IMR-90 (cell line): Measurements from ENCODE around the gene PARD3. TPM values are rescaled to one million over a fixed set of nuclear protein-coding genes. Genes with fewer than 3 reads are reported as not detected.

ENCODE experiments used
- ATAC-seq: fragments of 200-7000 bp; cut with Tn5 transposase; 2 replicates; pipeline ENCODE4 v1.9.1; 2020; ENCODE audit warnings: low read depth, mild to moderate bottlenecking, moderate library complexity
- BruUV-seq: library from RNA; stranded (reverse); fragments of 400-500 nt; replicated peaks from 2 replicates; lab custom pipeline; 2021; lab: Mats Ljungman, UMichigan
- CTCF ChIA-PET: fragments of 300-600 bp; formaldehyde crosslinking; extraction: SDS; loops from one replicate; lab custom pipeline; 2021; ENCODE audit warnings: antibody characterized with exemption; lab: Yijun Ruan, JAX
- POLR2A ChIA-PET: fragments of 300-600 bp; sonication (Branson Sonifier 250); formaldehyde crosslinking; loops from one replicate; lab custom pipeline; 2022; ENCODE audit warnings: antibody characterized with exemption; ENCODE audit not compliant: unreplicated experiment; lab: Charles Lee
- DNase-seq: peaks from one replicate; pipeline ENCODE4 v3.0.0; 2013
- H2AFZ ChIP-seq: replicated peaks from 2 replicates; pipeline ENCODE3; 2013; ENCODE audit warnings: low read length, mild to moderate bottlenecking; ENCODE audit not compliant: poor library complexity
- H2AK5ac ChIP-seq: 2 replicates; pipeline ENCODE4 v1.6.1; 2013; ENCODE audit warnings: low read depth, low read length, inconsistent platforms
- H2AK9ac ChIP-seq: replicated peaks from 2 replicates; pipeline ENCODE3; 2013; ENCODE audit warnings: mild to moderate bottlenecking, low read depth, low read length, moderate library complexity; ENCODE audit not compliant: poor library complexity
- H2BK120ac ChIP-seq: 2 replicates; pipeline ENCODE4 v1.6.1; 2013; ENCODE audit warnings: low read depth, low read length, inconsistent platforms
- H2BK15ac ChIP-seq: 3 replicates; pipeline ENCODE4 v1.6.1; 2013; ENCODE audit warnings: low read depth, low read length, inconsistent platforms
- H2BK20ac ChIP-seq: 2 replicates; pipeline ENCODE4 v1.6.1; 2013; ENCODE audit warnings: low read depth, mild to moderate bottlenecking, inconsistent platforms, low read length, moderate library complexity
- H2BK5ac ChIP-seq: 2 replicates; pipeline ENCODE4 v1.6.1; 2013; ENCODE audit warnings: mild to moderate bottlenecking, low read depth, low read length, inconsistent platforms; ENCODE audit not compliant: poor library complexity, severe bottlenecking
- H3K14ac ChIP-seq: replicated peaks from 2 replicates; pipeline ENCODE4 v1.6.1; 2013; ENCODE audit warnings: low read depth, low read length, inconsistent platforms
- H3K18ac ChIP-seq: 2 replicates; pipeline ENCODE4 v1.6.1; 2013; ENCODE audit warnings: low read depth, low read length, control low read depth
- H3K23ac ChIP-seq: 2 replicates; pipeline ENCODE4 v1.6.1; 2013; ENCODE audit warnings: low read depth, low read length, inconsistent platforms
- H3K27ac ChIP-seq: 2 replicates; pipeline ENCODE4 v1.5.1; 2013; ENCODE audit warnings: mild to moderate bottlenecking, control low read depth, low read length; ENCODE audit not compliant: insufficient read depth
- H3K27me3 ChIP-seq: 2 replicates; pipeline ENCODE4 v1.6.1; 2013; ENCODE audit warnings: low read length; ENCODE audit not compliant: control insufficient read depth, insufficient read depth
- H3K36me3 ChIP-seq: 2 replicates; pipeline ENCODE4 v1.6.1; 2013; ENCODE audit warnings: low read length, mixed read lengths; ENCODE audit not compliant: control insufficient read depth, insufficient read depth
- H3K4ac ChIP-seq: 2 replicates; pipeline ENCODE4 v1.6.1; 2013; ENCODE audit warnings: low read depth, low read length, inconsistent platforms
- H3K4me1 ChIP-seq: 2 replicates; pipeline ENCODE4 v1.6.1; 2013; ENCODE audit warnings: low read length, mixed read lengths; ENCODE audit not compliant: control insufficient read depth, insufficient read depth
- H3K4me2 ChIP-seq: 2 replicates; pipeline ENCODE4 v1.6.1; 2013; ENCODE audit warnings: low read depth, mild to moderate bottlenecking, control low read depth, low read length, moderate library complexity
- H3K4me3 ChIP-seq: 2 replicates; pipeline ENCODE4 v1.5.1; 2013; ENCODE audit warnings: low read depth, mild to moderate bottlenecking, control low read depth, low read length, moderate library complexity; ENCODE audit not compliant: insufficient read depth
- H3K56ac ChIP-seq: 2 replicates; pipeline ENCODE4 v1.6.1; 2013; ENCODE audit warnings: low read length, inconsistent platforms; ENCODE audit not compliant: insufficient read depth; ENCODE audit errors: extremely low read depth
- H3K79me1 ChIP-seq, 2 experiments: 2 replicates each; pipeline ENCODE4 v1.6.1; 2013; ENCODE audit warnings: low read length in 2 of 2, inconsistent platforms in 1 of 2, low read depth in 1 of 2
- H3K9ac ChIP-seq: 2 replicates; pipeline ENCODE4 v1.6.1; 2013; ENCODE audit warnings: low read depth, low read length, control low read depth
- H3K9me1 ChIP-seq: 2 replicates; pipeline ENCODE4 v1.6.1; 2013; ENCODE audit warnings: low read length, inconsistent platforms; ENCODE audit not compliant: insufficient read depth
- H3K9me3 ChIP-seq: 2 replicates; pipeline ENCODE4 v1.6.1; 2013; ENCODE audit warnings: low read length; ENCODE audit not compliant: control insufficient read depth, insufficient read depth
- H4K20me1 ChIP-seq: 2 replicates; pipeline ENCODE4 v1.6.1; 2013; ENCODE audit warnings: low read length, inconsistent platforms; ENCODE audit not compliant: insufficient read depth
- H4K5ac ChIP-seq: 2 replicates; pipeline ENCODE4 v1.6.1; 2013; ENCODE audit warnings: mild to moderate bottlenecking, low read depth, low read length, control low read depth
- H4K8ac ChIP-seq, 2 experiments: 2 replicates each; pipeline ENCODE4 v1.6.1; 2013; ENCODE audit warnings: low read depth in 2 of 2, low read length in 2 of 2, control low read depth in 1 of 2, inconsistent platforms in 1 of 2
- H4K91ac ChIP-seq: 2 replicates; pipeline ENCODE4 v1.6.1; 2013; ENCODE audit warnings: low read depth, low read length, inconsistent platforms; ENCODE audit not compliant: insufficient read depth
- BHLHE40 ChIP-seq: fragments of 150-350 bp; IDR thresholded peaks from 2 replicates; pipeline ENCODE4 v1.6.1; 2016; ENCODE audit warnings: mild to moderate bottlenecking, low read depth, low read length
- CHD1 ChIP-seq: IDR thresholded peaks from 2 replicates; pipeline ENCODE4 v1.6.1; 2012; ENCODE audit warnings: low read depth, low read length, improper control_type of control experiment
- WGBS, 2 experiments: methylation state at CpG; one replicate each; pipeline versions ENCODE4 v1.1.5 to v1.1.7; 2013; ENCODE audit warnings: missing lambda C conversion rate in 2 of 2; ENCODE audit not compliant: insufficient read length in 1 of 2; ENCODE audit errors: extremely low coverage in 2 of 2; 5-methylcytosine and 5-hydroxymethylcytosine counted together
- dilution Hi-C: fragments of 300-500 bp; cut with HindIII; formaldehyde crosslinking; loops from one replicate; pipeline ENCODE4 v1.14.3; 2018; ENCODE audit warnings: low sequenced_read_pairs; ENCODE audit not compliant: unreplicated experiment
- in situ Hi-C: fragments of 300-500 bp; cut with MboI; formaldehyde crosslinking; loops from 3 replicates; pipeline ENCODE4 v1.14.3; 2019; ENCODE audit warnings: low sequenced_read_pairs, inconsistent platforms, mixed read lengths
- intact Hi-C: fragments of 100-400 bp; cut with micrococcal nuclease; formaldehyde crosslinking; loops from 2 replicates; pipeline ENCODE4 v1.10.0; 2022
- polyA plus RNA-seq, 3 experiments: library from polyadenylated mRNA; depleted of rRNA; stranded (reverse); fragments of >200 nt; gene quantifications; 2 replicates each; pipeline ENCODE4 v1.2.3, GENCODE V29; 2012; ENCODE audit warnings: low replicate concordance in 1 of 3
- total RNA-seq: library from RNA; depleted of rRNA; stranded (reverse); fragments of >200 nt; gene quantifications from 2 replicates; pipeline ENCODE4 v1.2.3, GENCODE V29; 2012
- TF ChIP-seq, protein P1 (sequence below): fragments of 150-350 bp; IDR thresholded peaks from 2 replicates; pipeline ENCODE4 v1.6.1; 2016; ENCODE audit warnings: low read depth, mild to moderate bottlenecking, low read length, moderate library complexity, borderline replicate concordance
- TF ChIP-seq, protein P2 (sequence below): conservative IDR thresholded peaks from 2 replicates; pipeline ENCODE4 v1.5.1; 2012; ENCODE audit warnings: mild to moderate bottlenecking, low read depth, low read length, improper control_type of control experiment

Gene PARD3
- total and polyA plus RNA-seq, 2 of the 4 experiments (the other 2 are of a cell fraction): 14.6 to 37.5 TPM

GRCh38 chr10:34524369-34525091 lies 290.6 kb downstream of the PARD3 start (continued):
- TF ChIP-seq, protein P1, sequence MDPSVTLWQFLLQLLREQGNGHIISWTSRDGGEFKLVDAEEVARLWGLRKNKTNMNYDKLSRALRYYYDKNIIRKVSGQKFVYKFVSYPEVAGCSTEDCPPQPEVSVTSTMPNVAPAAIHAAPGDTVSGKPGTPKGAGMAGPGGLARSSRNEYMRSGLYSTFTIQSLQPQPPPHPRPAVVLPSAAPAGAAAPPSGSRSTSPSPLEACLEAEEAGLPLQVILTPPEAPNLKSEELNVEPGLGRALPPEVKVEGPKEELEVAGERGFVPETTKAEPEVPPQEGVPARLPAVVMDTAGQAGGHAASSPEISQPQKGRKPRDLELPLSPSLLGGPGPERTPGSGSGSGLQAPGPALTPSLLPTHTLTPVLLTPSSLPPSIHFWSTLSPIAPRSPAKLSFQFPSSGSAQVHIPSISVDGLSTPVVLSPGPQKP: no peak

- Histone ChIP-seq H4K91ac (no peak overlapping the region), H3K4me3 (no peak overlapping the region), H3K27ac (no peak overlapping the region), H2BK15ac (no peak overlapping the region), H2BK120ac (no peak overlapping the region), H4K20me1 (no peaks in the 10 kb centered on the region), H4K5ac (no peak overlapping the region), H3K4ac (no peak overlapping the region), H3K9me1 (peaks cover 9% of the 10 kb centered on the region), H3K56ac (no peak overlapping the region), H3K9me3 (no peaks in the 10 kb centered on the region), H3K79me1 (peaks cover 12 to 38% of the 10 kb centered on the region in 2 experiments), H4K8ac (no peak overlapping the region), H3K36me3 (no peaks in the 10 kb centered on the region), H2AFZ (no peak overlapping the region), H2AK5ac (no peak overlapping the region), H3K14ac (no peak overlapping the region; the same call in 1 of the 2 replicates), H2BK5ac (no peak overlapping the region), H3K27me3 (no peaks in the 10 kb centered on the region), H2BK20ac (no peak overlapping the region), H3K4me2 (no peak overlapping the region), H3K4me1 (peaks cover 10% of the 10 kb centered on the region), H3K23ac (no peak overlapping the region; the same call in 1 of the 2 replicates), H2AK9ac (no peak overlapping the region), H3K9ac (no peak overlapping the region), H3K18ac (no peak overlapping the region)
- CTCF ChIA-PET: no interaction called here
- peak; percentile 52 for DNase-seq
- TF ChIP-seq CHD1 (no peak), BHLHE40 (no peak)
- TF ChIP-seq, protein P2, sequence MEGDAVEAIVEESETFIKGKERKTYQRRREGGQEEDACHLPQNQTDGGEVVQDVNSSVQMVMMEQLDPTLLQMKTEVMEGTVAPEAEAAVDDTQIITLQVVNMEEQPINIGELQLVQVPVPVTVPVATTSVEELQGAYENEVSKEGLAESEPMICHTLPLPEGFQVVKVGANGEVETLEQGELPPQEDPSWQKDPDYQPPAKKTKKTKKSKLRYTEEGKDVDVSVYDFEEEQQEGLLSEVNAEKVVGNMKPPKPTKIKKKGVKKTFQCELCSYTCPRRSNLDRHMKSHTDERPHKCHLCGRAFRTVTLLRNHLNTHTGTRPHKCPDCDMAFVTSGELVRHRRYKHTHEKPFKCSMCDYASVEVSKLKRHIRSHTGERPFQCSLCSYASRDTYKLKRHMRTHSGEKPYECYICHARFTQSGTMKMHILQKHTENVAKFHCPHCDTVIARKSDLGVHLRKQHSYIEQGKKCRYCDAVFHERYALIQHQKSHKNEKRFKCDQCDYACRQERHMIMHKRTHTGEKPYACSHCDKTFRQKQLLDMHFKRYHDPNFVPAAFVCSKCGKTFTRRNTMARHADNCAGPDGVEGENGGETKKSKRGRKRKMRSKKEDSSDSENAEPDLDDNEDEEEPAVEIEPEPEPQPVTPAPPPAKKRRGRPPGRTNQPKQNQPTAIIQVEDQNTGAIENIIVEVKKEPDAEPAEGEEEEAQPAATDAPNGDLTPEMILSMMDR: no peak
- no CpG with 5 or more reads among the region's 3 CpGs for WGBS, 2 experiments
- intact Hi-C loops: loop anchor here (5.0 kb wide), 1 partner anchor 1191 kb away; the partner anchor contains the start of gene NRP1
- BruUV-seq: no TSS peak
- no peak for ATAC-seq
- POLR2A ChIA-PET: no interaction called here
- dilution Hi-C loops: no loop called here
- in situ Hi-C loops: no loop called here
Observed at GRCh38 chr10:34523017-34523767, 291.9 kb downstream of the PARD3 start.
